DLD1 (cell line): ENCODE data around the gene WDFY3.
"Not testable (repeated sequence)": the region's sequence is repeated elsewhere in the genome, so short reads cannot be mapped to it uniquely, and the experiment has no call there.

Experiments used
- in situ Hi-C: cut with HindIII; loops from 2 replicates; pipeline ENCODE4 v1.10.0; 2017; ENCODE audit warnings: low sequenced_read_pairs

WDFY3 gene

DNA sequence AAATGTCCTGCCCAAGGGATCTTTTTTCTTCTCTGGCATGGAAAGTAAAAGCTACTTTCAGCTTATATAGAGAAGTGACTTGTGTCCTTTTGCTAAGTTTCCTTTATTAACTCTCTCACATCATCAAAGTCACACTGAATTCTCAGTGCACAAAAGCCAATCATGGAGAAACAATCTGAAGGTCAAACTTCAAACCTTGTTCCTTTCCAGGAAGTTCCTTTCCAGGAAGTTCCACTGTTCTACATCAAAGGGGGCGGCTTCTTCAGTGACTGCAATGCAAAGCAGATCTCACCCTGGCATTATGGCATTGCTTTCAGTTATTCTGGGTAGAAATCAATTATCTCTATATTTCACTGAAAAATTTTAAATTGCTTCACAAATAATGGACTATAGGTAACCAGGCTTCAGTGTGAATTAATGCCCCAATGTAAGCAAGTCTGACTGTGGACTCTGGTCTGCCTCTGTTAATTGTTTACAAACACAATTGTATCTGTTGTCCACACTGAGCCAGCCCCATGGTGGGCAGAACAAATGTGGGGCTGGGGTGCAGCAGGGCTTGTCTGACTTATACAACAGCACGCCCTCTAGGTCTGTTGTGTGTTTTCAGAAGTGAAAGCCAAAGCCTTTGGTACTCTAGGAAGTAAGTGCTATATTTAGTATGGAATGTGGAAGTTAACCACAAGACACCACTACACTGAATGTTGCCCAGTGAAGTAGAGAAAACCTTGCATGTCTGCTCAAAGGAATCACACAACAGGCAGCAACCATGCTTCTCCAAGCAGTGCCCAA, 284.8 kb downstream of the WDFY3 start:
- in situ Hi-C loops: no loop called here

DNA sequence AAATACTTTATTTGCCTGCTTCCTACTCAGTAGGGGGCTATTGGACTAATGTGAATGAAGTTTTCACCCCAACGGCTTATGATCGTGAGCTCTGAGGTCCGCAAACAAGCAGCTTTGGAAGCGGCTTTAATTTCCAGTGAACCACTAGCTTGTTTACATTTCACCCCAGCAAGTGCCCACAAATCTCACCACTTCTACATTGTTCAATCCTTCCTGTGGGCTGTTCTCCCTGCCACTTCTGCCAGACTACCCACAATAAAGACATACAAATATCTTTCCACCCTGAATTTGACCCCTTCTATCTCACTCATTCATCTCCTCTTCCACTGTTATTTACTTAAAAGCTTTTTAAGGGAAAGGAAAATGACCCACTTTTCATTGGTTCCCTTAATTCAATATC, 285.5 kb downstream of the WDFY3 start:
- in situ Hi-C loops: no loop called here

- in situ Hi-C loops: no loop called here
Observed at GRCh38 chr4:84678976-84679744, 287.3 kb downstream of the WDFY3 start.

GRCh38 chr4:84677995-84678394, 288.5 kb downstream of the WDFY3 start:
- in situ Hi-C loops: no loop called here

DNA sequence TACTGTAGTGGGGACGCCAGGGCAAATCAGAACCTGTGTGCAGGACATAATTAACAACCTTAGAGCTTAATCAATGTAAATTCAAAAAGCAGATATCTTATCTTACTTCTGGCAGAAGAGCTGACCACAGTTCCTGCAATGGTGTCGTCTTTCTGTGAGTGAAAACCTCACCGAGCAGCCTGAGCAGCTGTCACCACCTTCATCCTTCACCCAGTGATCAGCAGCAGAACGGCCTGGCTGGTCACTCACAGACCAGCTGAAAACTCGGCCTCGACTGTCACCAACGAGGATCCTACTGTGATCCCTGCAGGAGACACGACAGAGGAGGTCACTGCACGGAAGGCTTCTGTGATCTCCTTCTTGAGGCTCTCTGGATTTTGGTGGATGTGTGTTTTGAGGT, 289.4 kb downstream of the WDFY3 start:
- in situ Hi-C loops: no loop called here

DNA sequence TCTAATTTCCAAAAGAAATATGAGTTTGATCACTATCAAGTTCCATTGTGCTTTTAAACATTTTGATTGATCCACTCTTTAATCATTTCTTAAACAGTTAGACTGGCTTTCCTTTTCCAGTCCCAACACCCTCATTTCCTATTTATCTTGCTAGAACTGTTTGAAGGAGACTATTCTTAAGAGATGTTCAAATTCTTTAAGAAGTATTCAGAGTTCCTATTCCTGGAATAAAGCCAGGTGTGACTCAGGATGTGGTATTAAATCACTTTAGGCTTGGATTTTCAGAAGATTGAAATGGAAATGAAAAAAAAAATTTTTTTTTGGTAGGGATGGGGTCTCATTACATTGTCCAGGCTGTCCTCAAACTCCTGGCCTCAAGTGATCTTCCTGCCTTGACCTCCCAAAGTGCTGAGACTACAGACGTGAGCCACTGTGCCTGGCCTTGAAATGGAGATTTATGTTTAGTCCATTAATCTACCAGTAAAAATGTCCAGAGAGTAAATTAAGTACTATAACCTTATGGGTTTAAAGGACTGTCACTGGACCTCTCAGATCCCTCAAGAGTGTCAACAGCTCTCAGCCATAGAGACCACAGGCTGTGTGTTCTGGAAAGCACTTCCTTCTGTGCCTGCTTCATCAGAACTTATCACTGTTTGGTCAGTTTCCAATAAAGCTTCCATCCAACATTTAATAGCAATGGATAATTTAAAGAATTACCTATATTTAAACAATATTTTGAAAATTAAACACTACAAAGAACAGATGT, 292.8 kb downstream of the WDFY3 start:
- in situ Hi-C loops: no loop called here

GRCh38 chr4:84672177-84672576, 294.3 kb downstream of the WDFY3 start:
- in situ Hi-C loops: no loop called here

GRCh38 chr4:84669201-84669600, 297.3 kb downstream of the WDFY3 start:
- in situ Hi-C loops: no loop called here

DNA sequence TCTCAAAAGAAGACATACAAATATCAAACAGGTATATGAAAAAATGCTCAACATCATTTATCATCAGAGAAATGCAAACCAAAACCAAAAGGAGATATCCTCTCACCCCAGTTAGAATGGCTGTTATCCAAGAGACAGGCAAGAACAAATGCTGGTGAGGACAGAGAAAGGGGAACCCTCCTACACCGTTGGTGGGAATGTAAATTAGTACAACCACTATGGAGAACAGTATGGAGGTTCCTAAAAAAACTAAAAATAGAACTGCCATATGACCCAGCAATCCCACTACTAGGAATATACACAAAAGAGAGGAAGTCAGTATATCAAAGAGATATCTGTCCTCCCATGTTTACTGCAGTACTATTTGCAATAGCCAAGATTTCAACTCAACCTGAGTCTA, 300.1 kb downstream of the WDFY3 start:
- in situ Hi-C loops: no loop called here

- in situ Hi-C loops: not testable (repeated sequence)
Observed at GRCh38 chr4:84664767-84665166, 301.7 kb downstream of the WDFY3 start.

- in situ Hi-C loops: no loop called here
Observed at GRCh38 chr4:84661191-84661939, 305.1 kb downstream of the WDFY3 start.

- in situ Hi-C loops: no loop called here
Observed at GRCh38 chr4:84660606-84661005, 305.9 kb downstream of the WDFY3 start.

DNA sequence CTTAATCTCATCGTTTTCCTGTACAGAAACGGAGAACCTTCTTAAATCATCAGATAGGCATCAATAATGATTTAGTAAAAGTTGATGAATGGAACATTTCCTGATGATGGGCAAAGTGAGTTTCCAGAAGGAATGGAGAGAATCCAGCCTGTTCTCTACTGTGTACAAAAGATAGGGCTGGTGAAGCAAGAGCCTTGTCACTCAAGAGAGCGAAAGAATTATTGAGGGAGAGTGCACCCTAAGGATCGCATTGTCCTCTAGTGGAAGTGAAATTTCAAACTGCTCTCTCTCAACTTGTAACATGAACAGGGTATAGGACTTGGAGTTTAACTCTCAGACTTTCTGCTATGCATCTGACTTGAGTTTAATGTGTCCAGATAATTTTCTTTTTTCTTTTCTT, 314.0 kb downstream of the WDFY3 start:
- in situ Hi-C loops: no loop called here

GRCh38 chr4:84651499-84651898, 315.0 kb downstream of the WDFY3 start:
- in situ Hi-C loops: no loop called here

DNA sequence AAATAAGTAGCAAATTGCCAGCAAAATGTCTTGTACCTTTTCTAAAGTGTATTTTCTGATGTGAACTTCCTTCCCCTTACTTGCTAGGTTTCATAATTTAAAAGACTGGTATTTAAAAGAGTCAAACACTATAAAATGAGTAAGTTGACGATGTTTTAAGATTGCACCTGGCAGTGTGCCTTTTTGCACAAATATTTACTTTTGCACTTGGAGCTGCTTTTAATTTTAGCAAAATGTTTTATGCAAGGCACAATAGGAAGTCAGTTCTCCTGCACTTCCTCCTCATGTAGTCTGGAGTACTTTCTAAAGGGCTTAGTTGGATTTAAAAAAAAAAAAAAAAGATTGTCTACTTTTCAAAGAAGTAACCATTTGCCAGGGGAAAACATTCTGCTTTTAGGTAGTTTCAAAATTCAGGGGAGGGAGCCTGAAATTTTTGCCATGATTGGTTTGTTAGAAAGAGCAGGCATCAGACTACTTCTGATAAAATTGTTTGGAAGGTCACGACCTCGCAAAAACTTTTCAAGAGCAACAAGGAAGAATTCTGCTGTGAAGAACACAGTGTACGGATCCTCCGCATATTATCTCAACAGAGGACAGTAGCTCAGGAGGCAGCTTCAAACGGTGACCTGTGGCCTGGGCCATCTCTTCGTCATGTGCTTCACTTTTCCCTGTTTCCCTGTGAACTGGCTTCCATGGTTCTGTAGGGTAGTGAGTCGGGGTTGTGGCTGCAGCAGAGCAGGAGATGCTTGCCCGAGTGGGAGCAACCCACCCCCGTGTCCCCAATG, 317.4 kb downstream of the WDFY3 start:
- in situ Hi-C loops: no loop called here

DNA sequence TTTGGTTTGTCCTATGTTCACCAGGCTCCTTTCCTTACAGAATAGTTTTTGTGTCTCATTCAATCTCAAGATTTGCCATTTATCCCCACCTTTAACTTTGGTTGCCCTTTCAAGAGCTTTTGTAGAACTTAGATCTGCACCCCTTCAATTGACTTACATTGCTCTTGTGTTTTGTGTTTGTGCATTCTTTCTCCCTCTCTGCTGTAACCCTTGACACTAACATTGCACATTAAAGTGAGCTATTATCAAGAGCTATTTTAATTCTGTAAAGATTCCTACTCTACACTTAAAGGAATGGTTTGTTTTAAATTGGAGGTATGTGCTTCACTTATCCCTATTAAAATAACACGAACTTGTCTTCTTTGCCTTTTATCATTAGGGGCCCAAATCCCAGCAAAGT, 318.3 kb downstream of the WDFY3 start:
- in situ Hi-C loops: no loop called here

- in situ Hi-C loops: no loop called here
Observed at GRCh38 chr4:84647312-84647884, 319.1 kb downstream of the WDFY3 start.

GRCh38 chr4:84644087-84644486, 322.4 kb downstream of the WDFY3 start:
- in situ Hi-C loops: no loop called here

DNA sequence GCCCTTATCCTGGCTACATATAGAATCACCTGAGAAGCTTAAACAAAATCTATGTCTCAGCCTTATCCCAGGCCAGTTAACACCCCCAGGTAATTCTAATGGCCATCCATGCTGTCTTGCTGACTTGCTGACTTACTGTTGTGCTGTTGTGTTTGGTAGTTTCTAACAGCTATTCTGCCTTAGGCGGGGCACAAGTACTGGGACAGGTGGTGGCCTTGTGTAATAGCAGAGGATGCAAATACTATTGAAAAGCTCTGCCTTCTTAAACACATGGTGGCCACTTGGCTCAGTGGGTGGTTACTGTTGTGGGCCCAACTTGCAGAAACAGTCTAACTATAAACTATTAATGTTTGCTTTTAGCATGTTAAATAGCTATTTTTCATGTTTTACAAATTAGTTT, 327.3 kb downstream of the WDFY3 start:
- in situ Hi-C loops: no loop called here

- in situ Hi-C loops: no loop called here
Observed at GRCh38 chr4:84638092-84638491, 328.4 kb downstream of the WDFY3 start.
